ENCODE results near the gene SMO. TPM values are rescaled to one million over a fixed set of nuclear protein-coding genes. Genes with fewer than 3 reads are reported as not detected.

The SMO gene
- total and polyA plus RNA-seq, 2 experiments from 2014 or later, result 13.1 to 61.5 TPM

- Histone ChIP-seq H3K4me1 (ENCODE audit: insufficient read depth) (no peaks in the 10 kb centered on the region), H3K27ac (ENCODE audit: low read depth) (no peak overlapping the region), H2AFZ (no peak overlapping the region), H3K36me3 (ENCODE audit: insufficient read depth) (no peaks in the 10 kb centered on the region), H3K4me3 (no peak overlapping the region), H3K27me3 (ENCODE audit: insufficient read depth) (no peaks in the 10 kb centered on the region), H3K4me2 (no peak overlapping the region), H4K20me1 (replicated peaks; ENCODE audit: insufficient read depth) (peaks cover 11% of the 10 kb centered on the region; the same call in 1 of the 2 replicates), H3K79me2 (replicated peaks; ENCODE audit: insufficient read depth) (no peaks in the 10 kb centered on the region), H3F3A (replicated peaks; ENCODE audit: low read depth) (no peaks in the 10 kb centered on the region), H3K9me2 (ENCODE audit: insufficient read depth) (0 out of 2 replicates have a peak, but pooled peaks cover 3% of the 10 kb centered on the region)
- no peak overlapping the region for H3K27ac Mint-ChIP-seq
- H3K27me3 Mint-ChIP-seq (ENCODE audit: insufficient read depth, low read depth, poor library complexity), result no peaks in the 10 kb centered on the region
- DNase-seq (ENCODE audit: low spot score), result no peak
- H3K4me3 Mint-ChIP-seq, result no peak overlapping the region
- H3K36me3 Mint-ChIP-seq (ENCODE audit: low read depth), result no peaks in the 10 kb centered on the region
- no peak for ATAC-seq
- TF ChIP-seq JUNB (IDR thresholded peaks at IDR 0.05; ENCODE audit: unreplicated experiment) (no peak), ZNF462 (CRISPR knock-in tag; IDR thresholded peaks at IDR 0.05) (no peak), STAT1 (IDR thresholded peaks at IDR 0.05; ENCODE audit: unreplicated experiment) (no peak), CREB1 (CRISPR knock-in tag; IDR thresholded peaks at IDR 0.05; ENCODE audit: low read depth) (no peak), REST (IDR thresholded peaks at IDR 0.05; ENCODE audit: unreplicated experiment) (no peak), EZH2phosphoT487 (IDR thresholded peaks at IDR 0.05; ENCODE audit: unreplicated experiment) (no peak), EZH2 (IDR thresholded peaks at IDR 0.05; ENCODE audit: low read depth, unreplicated experiment) (no peak), NANOG (IDR thresholded peaks at IDR 0.05; ENCODE audit: borderline replicate concordance) (no peak), ZNF331 (CRISPR knock-in tag; IDR thresholded peaks at IDR 0.05; ENCODE audit: low read depth) (no peak)
- TF ChIP-seq, protein P1, sequence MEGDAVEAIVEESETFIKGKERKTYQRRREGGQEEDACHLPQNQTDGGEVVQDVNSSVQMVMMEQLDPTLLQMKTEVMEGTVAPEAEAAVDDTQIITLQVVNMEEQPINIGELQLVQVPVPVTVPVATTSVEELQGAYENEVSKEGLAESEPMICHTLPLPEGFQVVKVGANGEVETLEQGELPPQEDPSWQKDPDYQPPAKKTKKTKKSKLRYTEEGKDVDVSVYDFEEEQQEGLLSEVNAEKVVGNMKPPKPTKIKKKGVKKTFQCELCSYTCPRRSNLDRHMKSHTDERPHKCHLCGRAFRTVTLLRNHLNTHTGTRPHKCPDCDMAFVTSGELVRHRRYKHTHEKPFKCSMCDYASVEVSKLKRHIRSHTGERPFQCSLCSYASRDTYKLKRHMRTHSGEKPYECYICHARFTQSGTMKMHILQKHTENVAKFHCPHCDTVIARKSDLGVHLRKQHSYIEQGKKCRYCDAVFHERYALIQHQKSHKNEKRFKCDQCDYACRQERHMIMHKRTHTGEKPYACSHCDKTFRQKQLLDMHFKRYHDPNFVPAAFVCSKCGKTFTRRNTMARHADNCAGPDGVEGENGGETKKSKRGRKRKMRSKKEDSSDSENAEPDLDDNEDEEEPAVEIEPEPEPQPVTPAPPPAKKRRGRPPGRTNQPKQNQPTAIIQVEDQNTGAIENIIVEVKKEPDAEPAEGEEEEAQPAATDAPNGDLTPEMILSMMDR (conservative IDR thresholded peaks at IDR 0.05; ENCODE audit: low read depth in 2 of 2), result no peak
- H3K4me1 Mint-ChIP-seq, result peaks cover 2% of the 10 kb centered on the region; the same call in 1 of the 3 replicates
- H3K9me3 Mint-ChIP-seq, result no peaks in the 10 kb centered on the region
These were observed 30.8 kb upstream of the SMO start for GRCh38 chr7:129157651-129158050.

All from GM23338 (cell line).